ENCODE measurements around the gene IQSEC2. TPM values are rescaled to one million over a fixed set of nuclear protein-coding genes. Genes with fewer than 3 reads are reported as not detected.

Gene IQSEC2
- total and polyA plus RNA-seq, 9 of the 15 experiments (the other 6 are each of a cell fraction or from before 2014, with no cell fraction given): 2.7 to 41.8 (median 20.1) TPM

- TF ChIP-seq RREB1 (CRISPR knock-in tag; IDR thresholded peaks at IDR 0.05) (0 out of 2 replicates have a peak, but pooled peaks have one; percentile 13), TEAD1 (CRISPR knock-in tag; IDR thresholded peaks at IDR 0.05) (no peak), ZBTB11 (CRISPR knock-in tag; IDR thresholded peaks at IDR 0.05) (no peak), RFX1 (IDR thresholded peaks at IDR 0.05) (peak; percentile 92), PTTG1 (tag; IDR thresholded peaks at IDR 0.05; ENCODE audit: low read depth) (no peak), BMI1 (IDR thresholded peaks at IDR 0.05; ENCODE audit: low read length) (no peak), ETS2 (tag; IDR thresholded peaks at IDR 0.05; ENCODE audit: borderline replicate concordance, poor library complexity, severe bottlenecking) (no peak), NCOA4 (IDR thresholded peaks at IDR 0.05; ENCODE audit: partially characterized antibody) (no peak), SIX5 (IDR thresholded peaks at IDR 0.05; ENCODE audit: borderline replicate concordance in 1 of 2, insufficient read depth in 1 of 2, low read depth in 1 of 2, low read length in 2 of 2) (no peak), CTBP1 (IDR thresholded peaks at IDR 0.05; ENCODE audit: borderline replicate concordance) (peak; percentile 81), KDM5B (IDR thresholded peaks at IDR 0.05; ENCODE audit: insufficient replicate concordance, low read depth, low read length) (no peak), VEZF1 (CRISPR knock-in tag; IDR thresholded peaks at IDR 0.05) (peak; percentile 57), EWSR1 (IDR thresholded peaks at IDR 0.05; ENCODE audit: borderline replicate concordance, low read depth, partially characterized antibody) (no peak), CCAR2 (IDR thresholded peaks at IDR 0.05; ENCODE audit: low read depth, low read length) (no peak), FOXK2 (conservative IDR thresholded peaks at IDR 0.05 in 1 of 2, IDR thresholded peaks at IDR 0.05 in 1 of 2; ENCODE audit: low read depth in 2 of 2) (no peak)
These were observed 6.8 kb upstream of the IQSEC2 start (continued) for GRCh38 chrX:53288189-53288588.

Measured in K562 (cell line).